Measurements from ENCODE around the gene GABRG3.
"Not testable (repeated sequence)": the region's sequence is repeated elsewhere in the genome, so short reads cannot be mapped to it uniquely, and the experiment has no call there.

GABRG3 gene

DNA sequence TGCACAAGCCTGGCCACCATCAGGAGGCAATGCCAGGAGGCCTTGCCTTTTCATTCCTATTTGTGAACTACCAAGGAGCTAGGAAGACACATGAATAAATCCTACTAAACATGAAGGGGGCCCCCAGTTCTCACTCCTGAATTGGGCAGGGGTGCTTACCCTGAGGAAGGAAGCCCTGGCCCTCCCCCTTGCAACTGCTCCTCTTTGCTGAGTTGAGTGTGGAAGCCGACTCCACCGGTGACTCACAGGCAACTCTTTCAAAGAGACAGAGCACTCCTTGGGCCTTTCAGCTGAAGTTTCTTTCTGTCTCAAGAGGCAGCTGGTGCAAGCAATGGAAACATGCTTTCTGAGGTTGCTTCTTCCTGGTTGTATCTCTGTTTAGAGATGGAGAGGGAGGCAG, 1.7 kb downstream of the GABRG3 start:
- DNase-seq = no peak
- Histone ChIP-seq H3K4me1 (no peaks in the 10 kb centered on the region), H3K27me3 (peaks cover 37% of the 10 kb centered on the region), H3K4me3 (ENCODE audit: low read depth, low read length) (no peak overlapping the region), H3K9me3 (no peaks in the 10 kb centered on the region), H3K36me3 (no peaks in the 10 kb centered on the region)
- TF ChIP-seq, protein P1, sequence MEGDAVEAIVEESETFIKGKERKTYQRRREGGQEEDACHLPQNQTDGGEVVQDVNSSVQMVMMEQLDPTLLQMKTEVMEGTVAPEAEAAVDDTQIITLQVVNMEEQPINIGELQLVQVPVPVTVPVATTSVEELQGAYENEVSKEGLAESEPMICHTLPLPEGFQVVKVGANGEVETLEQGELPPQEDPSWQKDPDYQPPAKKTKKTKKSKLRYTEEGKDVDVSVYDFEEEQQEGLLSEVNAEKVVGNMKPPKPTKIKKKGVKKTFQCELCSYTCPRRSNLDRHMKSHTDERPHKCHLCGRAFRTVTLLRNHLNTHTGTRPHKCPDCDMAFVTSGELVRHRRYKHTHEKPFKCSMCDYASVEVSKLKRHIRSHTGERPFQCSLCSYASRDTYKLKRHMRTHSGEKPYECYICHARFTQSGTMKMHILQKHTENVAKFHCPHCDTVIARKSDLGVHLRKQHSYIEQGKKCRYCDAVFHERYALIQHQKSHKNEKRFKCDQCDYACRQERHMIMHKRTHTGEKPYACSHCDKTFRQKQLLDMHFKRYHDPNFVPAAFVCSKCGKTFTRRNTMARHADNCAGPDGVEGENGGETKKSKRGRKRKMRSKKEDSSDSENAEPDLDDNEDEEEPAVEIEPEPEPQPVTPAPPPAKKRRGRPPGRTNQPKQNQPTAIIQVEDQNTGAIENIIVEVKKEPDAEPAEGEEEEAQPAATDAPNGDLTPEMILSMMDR (IDR thresholded peaks at IDR 0.05; ENCODE audit: low read depth, low read length) = no peak

DNA sequence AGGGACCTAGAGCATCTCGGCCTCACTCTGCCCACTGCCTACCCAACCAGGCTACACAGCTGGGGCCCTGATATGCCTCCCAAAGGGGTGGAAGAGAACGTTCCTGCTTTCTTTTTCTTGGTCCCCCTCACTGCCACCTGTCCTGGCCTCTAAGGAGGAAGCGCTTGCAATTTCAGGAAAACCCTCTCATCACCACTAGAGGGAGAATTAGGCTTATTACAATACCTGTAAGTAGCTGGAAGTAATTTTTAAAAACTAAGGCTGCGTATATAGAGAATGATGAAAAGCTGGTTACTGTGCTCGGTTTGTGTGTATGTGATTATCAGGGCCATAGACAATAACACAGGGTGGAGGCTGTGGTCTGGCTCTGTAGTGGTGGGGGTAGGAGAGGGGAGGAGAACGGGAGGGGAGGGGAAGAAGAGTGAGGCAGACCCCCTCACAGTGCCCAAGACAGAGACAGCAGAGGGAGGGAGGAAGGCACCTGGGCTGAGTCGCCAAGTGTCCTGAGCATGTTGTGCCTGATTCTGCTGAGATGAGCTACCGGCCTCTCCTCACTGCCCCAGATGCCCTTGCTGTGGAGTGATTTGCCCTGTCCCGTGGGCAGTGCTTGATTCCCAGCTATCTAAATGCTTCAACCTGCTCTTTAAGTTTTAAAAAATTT, 3.3 kb downstream of the GABRG3 start:
- TF ChIP-seq, protein P1 (IDR thresholded peaks at IDR 0.05; ENCODE audit: low read depth, low read length) = peak; percentile 80
- Histone ChIP-seq H3K9me3 (no peaks in the 10 kb centered on the region), H3K36me3 (no peaks in the 10 kb centered on the region), H3K4me1 (no peaks in the 10 kb centered on the region), H3K27me3 (peaks cover 41% of the 10 kb centered on the region), H3K4me3 (ENCODE audit: low read depth, low read length) (no peak overlapping the region)
- no peak for DNase-seq

DNA sequence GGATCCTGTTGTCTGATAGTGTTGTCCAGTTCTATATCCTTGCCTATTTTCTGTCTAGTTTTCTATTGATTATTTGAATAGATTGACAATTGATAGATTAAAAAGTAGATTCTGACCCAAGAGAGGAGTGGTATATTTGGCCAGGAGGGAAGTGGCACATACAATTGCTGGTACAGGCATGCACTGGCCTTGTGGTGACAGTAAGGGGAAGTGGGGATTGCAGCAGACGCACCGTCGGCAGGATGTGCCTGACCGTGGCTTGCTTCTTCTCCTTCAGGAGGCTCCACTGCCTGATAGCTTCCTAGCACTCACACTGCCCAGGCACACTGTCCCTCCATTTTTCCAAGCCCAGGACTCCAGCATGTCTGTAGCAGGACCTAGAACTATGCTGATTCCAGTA, 10.5 kb downstream of the GABRG3 start:
- no peak overlapping the region for H3K4me3 ChIP-seq (ENCODE audit: low read depth, low read length)
- H3K36me3 ChIP-seq = no peaks in the 10 kb centered on the region
- H3K27me3 ChIP-seq = peaks cover 24% of the 10 kb centered on the region
- no peak for DNase-seq
- no peaks in the 10 kb centered on the region for H3K9me3 ChIP-seq
- H3K4me1 ChIP-seq = no peaks in the 10 kb centered on the region
- TF ChIP-seq, protein P1 (IDR thresholded peaks at IDR 0.05; ENCODE audit: low read depth, low read length) = no peak

DNA sequence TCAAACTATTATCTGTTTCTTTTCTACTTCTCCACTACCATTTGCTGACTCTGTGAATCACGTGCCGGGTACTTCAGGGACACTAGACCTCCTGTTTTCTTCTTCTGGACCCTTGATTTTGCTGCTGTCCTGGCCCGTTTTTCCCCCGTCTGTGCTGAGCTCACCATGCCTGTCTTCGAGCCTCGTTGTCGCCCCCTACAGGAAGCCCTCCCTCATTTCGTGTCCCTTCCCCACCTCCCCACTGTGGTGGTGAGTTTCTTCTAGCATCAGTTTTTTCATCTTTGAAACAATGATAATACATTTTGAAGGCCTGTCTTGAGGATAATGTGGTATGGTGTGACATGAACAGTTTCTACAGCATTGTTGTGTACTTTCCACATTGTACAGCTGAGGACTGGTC, 12.8 kb downstream of the GABRG3 start:
- DNase-seq = peak; percentile 53
- no peak overlapping the region for H3K4me3 ChIP-seq (ENCODE audit: low read depth, low read length)
- no peaks in the 10 kb centered on the region for H3K36me3 ChIP-seq
- TF ChIP-seq, protein P1 (IDR thresholded peaks at IDR 0.05; ENCODE audit: low read depth, low read length) = peak; percentile 54
- no peaks in the 10 kb centered on the region for H3K9me3 ChIP-seq
- H3K27me3 ChIP-seq = peaks cover 23% of the 10 kb centered on the region
- no peaks in the 10 kb centered on the region for H3K4me1 ChIP-seq

DNA sequence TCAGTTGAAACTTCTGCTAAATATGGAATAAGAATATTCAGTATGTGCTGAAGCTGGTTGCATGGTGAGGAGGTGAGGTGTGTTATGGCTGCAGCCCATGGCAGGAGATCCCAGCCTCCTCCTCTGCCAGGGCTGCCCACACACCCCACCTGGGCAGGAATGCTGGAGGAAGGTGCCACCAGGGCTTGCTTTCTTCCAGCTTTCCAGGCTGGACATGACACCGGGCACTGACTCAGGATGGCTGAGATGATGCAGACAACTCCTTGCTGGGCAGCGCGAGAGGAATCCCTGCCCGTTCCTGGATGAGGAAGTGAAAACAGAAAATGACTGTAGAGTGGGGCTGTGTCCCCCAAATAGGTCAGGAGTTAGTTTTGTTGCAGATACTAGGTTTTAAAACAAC, 14.1 kb downstream of the GABRG3 start:
- Histone ChIP-seq H3K4me3 (ENCODE audit: low read depth, low read length) (no peak overlapping the region), H3K9me3 (no peaks in the 10 kb centered on the region), H3K27me3 (peaks cover 15% of the 10 kb centered on the region), H3K36me3 (no peaks in the 10 kb centered on the region), H3K4me1 (no peaks in the 10 kb centered on the region)
- TF ChIP-seq, protein P1 (IDR thresholded peaks at IDR 0.05; ENCODE audit: low read depth, low read length) = no peak
- DNase-seq = no peak

DNA sequence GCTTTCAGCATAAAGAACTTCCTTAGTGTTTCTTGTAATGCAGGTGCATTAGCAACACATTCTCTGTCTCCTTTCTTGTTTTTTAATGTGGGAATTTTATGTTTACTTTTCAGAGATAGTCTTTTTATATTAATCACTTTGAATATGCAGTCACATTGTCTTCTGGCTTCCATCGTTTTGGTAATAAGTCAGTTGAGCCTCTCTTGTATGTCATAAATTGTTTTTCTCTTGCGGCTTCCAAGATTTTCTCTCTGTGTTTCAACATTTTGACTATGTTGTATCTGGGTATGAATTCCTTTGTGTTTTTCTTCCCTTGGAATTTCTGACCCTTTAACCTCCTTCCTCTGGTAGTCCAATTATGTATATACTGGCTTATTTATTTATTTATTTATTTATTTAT, 25.3 kb downstream of the GABRG3 start:
- no peak for DNase-seq
- Histone ChIP-seq H3K4me3 (ENCODE audit: low read depth, low read length) (no peak overlapping the region), H3K27me3 (no peaks in the 10 kb centered on the region), H3K36me3 (no peaks in the 10 kb centered on the region), H3K9me3 (no peaks in the 10 kb centered on the region), H3K4me1 (no peaks in the 10 kb centered on the region)
- TF ChIP-seq, protein P1 (IDR thresholded peaks at IDR 0.05; ENCODE audit: low read depth, low read length) = no peak

DNA sequence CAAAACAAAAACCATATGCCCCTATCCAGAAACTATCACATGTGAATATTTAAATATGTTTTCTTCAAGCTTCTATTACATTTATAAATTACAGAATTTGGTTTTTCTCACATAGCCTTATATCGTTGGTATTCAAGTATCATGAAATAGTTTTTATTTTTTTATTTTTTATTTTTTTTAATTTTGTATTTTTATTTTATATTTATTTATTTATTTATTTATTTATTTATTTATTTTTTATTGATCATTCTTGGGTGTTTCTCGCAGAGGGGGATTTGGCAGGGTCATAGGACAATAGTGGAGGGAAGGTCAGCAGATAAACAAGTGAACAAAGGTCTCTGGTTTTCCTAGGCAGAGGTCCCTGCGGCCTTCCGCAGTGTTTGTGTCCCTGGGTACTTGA, 32.0 kb downstream of the GABRG3 start:
- DNase-seq; H3K27me3 ChIP-seq; H3K4me1 ChIP-seq; H3K4me3 ChIP-seq (ENCODE audit: low read depth, low read length); H3K9me3 ChIP-seq; H3K36me3 ChIP-seq: not testable (repeated sequence)

DNA sequence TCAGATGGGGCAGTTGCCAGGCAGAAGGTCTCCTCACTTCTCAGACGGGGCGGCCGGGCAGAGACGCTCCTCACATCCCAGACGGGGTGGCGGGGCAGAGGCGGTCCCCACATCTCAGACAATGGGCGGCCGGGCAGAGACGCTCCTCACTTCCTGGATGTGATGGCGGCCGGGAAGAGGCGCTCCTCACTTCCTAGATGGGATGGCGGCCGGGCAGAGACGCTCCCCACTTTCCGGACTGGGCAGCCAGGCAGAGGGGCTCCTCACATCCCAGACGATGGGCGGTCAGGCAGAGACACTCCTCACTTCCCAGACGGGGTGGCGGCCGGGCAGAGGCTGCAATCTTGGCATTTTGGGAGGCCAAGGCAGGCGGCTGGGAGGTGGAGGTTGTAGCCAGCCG, 33.2 kb downstream of the GABRG3 start:
- not testable (repeated sequence) for H3K9me3 ChIP-seq; H3K4me3 ChIP-seq (ENCODE audit: low read depth, low read length); H3K36me3 ChIP-seq; H3K27me3 ChIP-seq; DNase-seq; H3K4me1 ChIP-seq
